SU-DHL-6 (cell line): Measurements from ENCODE around the gene CEACAM6.

Experiments
- H2AFZ ChIP-seq: fragments of 200-600 bp; sonication (generic); 2 replicates; pipeline ENCODE4 v1.6.1; 2014; ENCODE audit warnings: low read depth, mild to moderate bottlenecking, moderate library complexity, mixed read lengths, antibody characterized with exemption, low read length; ENCODE audit not compliant: severe bottlenecking
- H3F3A ChIP-seq: fragments of 200-600 bp; shearing (Covaris generic); 2 replicates; pipeline ENCODE4 v1.6.0; 2016; ENCODE audit warnings: antibody characterized with exemption, mild to moderate bottlenecking; ENCODE audit not compliant: insufficient read depth
- H3K27ac ChIP-seq: fragments of 200-600 bp; sonication (generic); 2 replicates; pipeline ENCODE4 v1.5.1; 2016; ENCODE audit warnings: low read depth, mild to moderate bottlenecking, low read length, moderate library complexity, mixed read lengths
- H3K27me3 ChIP-seq: fragments of 200-600 bp; sonication (generic), shearing (Covaris generic); 2 replicates; pipeline ENCODE4 v1.6.0; 2014; ENCODE audit warnings: mild to moderate bottlenecking, low read length
- H3K36me3 ChIP-seq: fragments of 200-600 bp; sonication (generic); 2 replicates; pipeline ENCODE4 v1.6.1; 2014; ENCODE audit warnings: mild to moderate bottlenecking, low read length, mixed read lengths
- H3K4me2 ChIP-seq: fragments of 300-600, 200-600 bp; shearing (Covaris generic), sonication (generic); 2 replicates; pipeline ENCODE4 v1.6.0; 2014; ENCODE audit warnings: low read length, low read depth, mild to moderate bottlenecking; ENCODE audit not compliant: poor library complexity, severe bottlenecking
- H3K4me3 ChIP-seq: fragments of 200-600 bp; sonication (generic); 2 replicates; pipeline ENCODE4 v1.5.1; 2014; ENCODE audit warnings: antibody characterized with exemption, low read length, mild to moderate bottlenecking, mixed read lengths; ENCODE audit not compliant: insufficient read depth, poor library complexity, severe bottlenecking
- H3K79me2 ChIP-seq: fragments of 200-600 bp; sonication (generic); 2 replicates; pipeline ENCODE4 v1.6.1; 2014; ENCODE audit warnings: mild to moderate bottlenecking, low read length, moderate library complexity; ENCODE audit not compliant: insufficient read depth
- H3K9ac ChIP-seq: fragments of 200-600 bp; sonication (generic); 2 replicates; pipeline ENCODE4 v1.7.0; 2014; ENCODE audit warnings: mild to moderate bottlenecking, low read length
- H3K9me2 ChIP-seq: fragments of 200-600 bp; sonication (generic); replicated peaks from 2 replicates; pipeline ENCODE4 v1.6.1; 2014; ENCODE audit warnings: low read length; ENCODE audit not compliant: insufficient read depth
- H3K9me3 ChIP-seq: fragments of 200-600 bp; sonication (generic); 2 replicates; pipeline ENCODE4 v1.6.1; 2014; ENCODE audit warnings: low read length, mixed read lengths; ENCODE audit not compliant: insufficient read depth
- H4K20me1 ChIP-seq: fragments of 200-600 bp; sonication (generic); 2 replicates; pipeline ENCODE4 v1.6.1; 2014; ENCODE audit warnings: low read depth, mild to moderate bottlenecking, antibody characterized with exemption, low read length, moderate library complexity, mixed read lengths
- EZH2phosphoT487 ChIP-seq: fragments of 200-600 bp; sonication (generic), shearing (Covaris generic); conservative IDR thresholded peaks from 2 replicates; pipeline ENCODE4 v1.6.1; 2018; ENCODE audit warnings: mild to moderate bottlenecking, antibody characterized with exemption, low read length, moderate library complexity, mixed read lengths
- TF ChIP-seq, protein P1 (sequence below): fragments of 200-600 bp; sonication (generic); IDR thresholded peaks from one replicate; pipeline ENCODE4 v1.5.1; 2017; ENCODE audit warnings: antibody characterized with exemption, mild to moderate bottlenecking, low read length, moderate library complexity; ENCODE audit not compliant: insufficient read depth, poor library complexity, severe bottlenecking

CEACAM6 gene

GRCh38 chr19:41801792-41802211 lies 46.5 kb downstream of the CEACAM6 start:
- Histone ChIP-seq H3K4me2 (no peak overlapping the region), H3K27me3 (no peaks in the 10 kb centered on the region)
- TF ChIP-seq EZH2phosphoT487, result no peak
- TF ChIP-seq, protein P1, sequence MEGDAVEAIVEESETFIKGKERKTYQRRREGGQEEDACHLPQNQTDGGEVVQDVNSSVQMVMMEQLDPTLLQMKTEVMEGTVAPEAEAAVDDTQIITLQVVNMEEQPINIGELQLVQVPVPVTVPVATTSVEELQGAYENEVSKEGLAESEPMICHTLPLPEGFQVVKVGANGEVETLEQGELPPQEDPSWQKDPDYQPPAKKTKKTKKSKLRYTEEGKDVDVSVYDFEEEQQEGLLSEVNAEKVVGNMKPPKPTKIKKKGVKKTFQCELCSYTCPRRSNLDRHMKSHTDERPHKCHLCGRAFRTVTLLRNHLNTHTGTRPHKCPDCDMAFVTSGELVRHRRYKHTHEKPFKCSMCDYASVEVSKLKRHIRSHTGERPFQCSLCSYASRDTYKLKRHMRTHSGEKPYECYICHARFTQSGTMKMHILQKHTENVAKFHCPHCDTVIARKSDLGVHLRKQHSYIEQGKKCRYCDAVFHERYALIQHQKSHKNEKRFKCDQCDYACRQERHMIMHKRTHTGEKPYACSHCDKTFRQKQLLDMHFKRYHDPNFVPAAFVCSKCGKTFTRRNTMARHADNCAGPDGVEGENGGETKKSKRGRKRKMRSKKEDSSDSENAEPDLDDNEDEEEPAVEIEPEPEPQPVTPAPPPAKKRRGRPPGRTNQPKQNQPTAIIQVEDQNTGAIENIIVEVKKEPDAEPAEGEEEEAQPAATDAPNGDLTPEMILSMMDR, result no peak

GRCh38 chr19:41802770-41803169 lies 47.4 kb downstream of the CEACAM6 start:
- Histone ChIP-seq H3K9me2 (no peaks in the 10 kb centered on the region), H4K20me1 (no peaks in the 10 kb centered on the region), H3K9ac (no peak overlapping the region), H3K9me3 (no peaks in the 10 kb centered on the region), H3K79me2 (no peaks in the 10 kb centered on the region), H2AFZ (no peak overlapping the region), H3K27ac (no peak overlapping the region), H3K36me3 (no peaks in the 10 kb centered on the region), H3F3A (no peaks in the 10 kb centered on the region), H3K4me3 (no peak overlapping the region), H3K27me3 (no peaks in the 10 kb centered on the region), H3K4me2 (no peak overlapping the region)
- TF ChIP-seq EZH2phosphoT487, result no peak
- TF ChIP-seq, protein P1, result no peak

More at GRCh38 chr19:41801792-41802211, 46.5 kb downstream of the CEACAM6 start:
- no peaks in the 10 kb centered on the region for H3K36me3 ChIP-seq
- no peaks in the 10 kb centered on the region for H3K79me2 ChIP-seq
- no peaks in the 10 kb centered on the region for H4K20me1 ChIP-seq
- H3K27ac ChIP-seq, result no peak overlapping the region
- H3K4me3 ChIP-seq, result no peak overlapping the region
- no peak overlapping the region for H3K9ac ChIP-seq
- H2AFZ ChIP-seq, result no peak overlapping the region
- H3K9me2 ChIP-seq, result no peaks in the 10 kb centered on the region
- no peaks in the 10 kb centered on the region for H3K9me3 ChIP-seq
- no peaks in the 10 kb centered on the region for H3F3A ChIP-seq

- Histone ChIP-seq H3K4me2 (no peak overlapping the region), H2AFZ (no peak overlapping the region), H3K27me3 (no peaks in the 10 kb centered on the region)
Measured at GRCh38 chr19:41804336-41804735, 49.0 kb downstream of the CEACAM6 start.

More at GRCh38 chr19:41804336-41804735, 49.0 kb downstream of the CEACAM6 start:
- no peak overlapping the region for H3K4me3 ChIP-seq
- H4K20me1 ChIP-seq, result no peaks in the 10 kb centered on the region
- no peaks in the 10 kb centered on the region for H3F3A ChIP-seq
- no peak overlapping the region for H3K27ac ChIP-seq
- no peaks in the 10 kb centered on the region for H3K79me2 ChIP-seq
- no peaks in the 10 kb centered on the region for H3K9me2 ChIP-seq
- TF ChIP-seq, protein P1, result no peak
- no peak for TF ChIP-seq EZH2phosphoT487
- no peaks in the 10 kb centered on the region for H3K9me3 ChIP-seq
- no peaks in the 10 kb centered on the region for H3K36me3 ChIP-seq
- H3K9ac ChIP-seq, result no peak overlapping the region
